ENCODE data around the gene DCLK3.

DCLK3 gene

GRCh38 chr3:36763850-36764703 is at the start of gene DCLK3:
Gene DCLK3, minus strand, starts transcription at chr3:36764553. Its CDS starts 290 bp downstream, at chr3:36764263.
- ChIA-PET CTCF (interaction anchor here (0.7 kb wide), 1 partner anchor 1268 kb away, joined by 3 read pairs; no protein-coding TSS in a partner anchor), POLR2A (no interaction called here)
- DNase-seq (ENCODE audit: extremely low spot score): peak; percentile 18
- TF ChIP-seq ELF4 (IDR thresholded peaks at IDR 0.05): no peak
- no peak for TF ChIP-seq NFRKB (IDR thresholded peaks at IDR 0.05)
- TF ChIP-seq ZNF384 (IDR thresholded peaks at IDR 0.05): no peak
- no peak for TF ChIP-seq PKNOX1 (IDR thresholded peaks at IDR 0.05)
- no peak for TF ChIP-seq SUZ12 (IDR thresholded peaks at IDR 0.05)
- no peak for TF ChIP-seq FOXA1 (IDR thresholded peaks at IDR 0.05)
- TF ChIP-seq HDGF (IDR thresholded peaks at IDR 0.05; ENCODE audit: borderline replicate concordance): no peak
- TF ChIP-seq LEF1 (IDR thresholded peaks at IDR 0.05; ENCODE audit: borderline replicate concordance): no peak

GRCh38 chr3:36813305-36813704 is 49.0 kb upstream of the DCLK3 start:
- no peak for DNase-seq (ENCODE audit: extremely low spot score)
- TF ChIP-seq HDGF (IDR thresholded peaks at IDR 0.05; ENCODE audit: borderline replicate concordance) (no peak), ELF4 (IDR thresholded peaks at IDR 0.05) (no peak), SUZ12 (IDR thresholded peaks at IDR 0.05) (no peak), CTBP1 (IDR thresholded peaks at IDR 0.05; ENCODE audit: borderline replicate concordance) (no peak), FOXK2 (IDR thresholded peaks at IDR 0.05) (no peak), LEF1 (IDR thresholded peaks at IDR 0.05; ENCODE audit: borderline replicate concordance) (no peak), BHLHE40 (IDR thresholded peaks at IDR 0.05; ENCODE audit: borderline replicate concordance) (no peak), FOXA1 (IDR thresholded peaks at IDR 0.05) (no peak), NFRKB (IDR thresholded peaks at IDR 0.05) (no peak)
- ChIA-PET CTCF (no interaction called here), POLR2A (no interaction called here)

- POLR2A ChIA-PET: no interaction called here
These were observed 47.9 kb upstream of the DCLK3 start for GRCh38 chr3:36812240-36812639.

GRCh38 chr3:36811768-36812167 is 47.4 kb upstream of the DCLK3 start:
- TF ChIP-seq FOXM1 (IDR thresholded peaks at IDR 0.05; ENCODE audit: borderline replicate concordance) (no peak), SP1 (IDR thresholded peaks at IDR 0.05) (no peak), PKNOX1 (IDR thresholded peaks at IDR 0.05) (peak; percentile 62), NFRKB (IDR thresholded peaks at IDR 0.05) (no peak), ZNF384 (IDR thresholded peaks at IDR 0.05) (no peak), SUZ12 (IDR thresholded peaks at IDR 0.05) (no peak), HDGF (IDR thresholded peaks at IDR 0.05; ENCODE audit: borderline replicate concordance) (no peak)
- ChIA-PET POLR2A (no interaction called here), CTCF (interaction anchor here (0.6 kb wide), 1 partner anchor 125 kb away, joined by 6 read pairs; no protein-coding TSS in a partner anchor)
- no peak for DNase-seq (ENCODE audit: extremely low spot score)

More at GRCh38 chr3:36812240-36812639, 47.9 kb upstream of the DCLK3 start:
- DNase-seq (ENCODE audit: extremely low spot score): no peak
- TF ChIP-seq BHLHE40 (IDR thresholded peaks at IDR 0.05; ENCODE audit: borderline replicate concordance) (no peak), TARDBP (IDR thresholded peaks at IDR 0.05) (no peak), L3MBTL2 (conservative IDR thresholded peaks at IDR 0.05) (no peak), SUZ12 (IDR thresholded peaks at IDR 0.05) (no peak), FOXM1 (IDR thresholded peaks at IDR 0.05; ENCODE audit: borderline replicate concordance) (no peak), FOXA1 (IDR thresholded peaks at IDR 0.05) (no peak), NFRKB (IDR thresholded peaks at IDR 0.05) (no peak), HDGF (IDR thresholded peaks at IDR 0.05; ENCODE audit: borderline replicate concordance) (no peak), ZNF384 (IDR thresholded peaks at IDR 0.05) (no peak), FOXK2 (IDR thresholded peaks at IDR 0.05) (no peak), SP1 (IDR thresholded peaks at IDR 0.05) (no peak), LEF1 (IDR thresholded peaks at IDR 0.05; ENCODE audit: borderline replicate concordance) (no peak), PKNOX1 (IDR thresholded peaks at IDR 0.05) (no peak), ARNT (IDR thresholded peaks at IDR 0.05) (no peak), CTBP1 (IDR thresholded peaks at IDR 0.05; ENCODE audit: borderline replicate concordance) (no peak), ELF4 (IDR thresholded peaks at IDR 0.05) (no peak)
- CTCF ChIA-PET: no interaction called here

GRCh38 chr3:36804295-36805055 is 40.1 kb upstream of the DCLK3 start:
- POLR2A ChIA-PET: interaction anchor here (0.5 kb wide), 1 partner anchor 53 kb away, joined by 3 read pairs; no protein-coding TSS in a partner anchor
- DNase-seq (ENCODE audit: extremely low spot score): no peak
- CTCF ChIA-PET: no interaction called here
- TF ChIP-seq ARNT (IDR thresholded peaks at IDR 0.05): no peak
- no peak for TF ChIP-seq BHLHE40 (IDR thresholded peaks at IDR 0.05; ENCODE audit: borderline replicate concordance)
- TF ChIP-seq ZNF384 (IDR thresholded peaks at IDR 0.05): no peak
- no peak for TF ChIP-seq NFRKB (IDR thresholded peaks at IDR 0.05)
- no peak for TF ChIP-seq FOXA1 (IDR thresholded peaks at IDR 0.05)
- no peak for TF ChIP-seq HDGF (IDR thresholded peaks at IDR 0.05; ENCODE audit: borderline replicate concordance)
- no peak for TF ChIP-seq SUZ12 (IDR thresholded peaks at IDR 0.05)
- no peak for TF ChIP-seq SP1 (IDR thresholded peaks at IDR 0.05)
- no peak for TF ChIP-seq CTBP1 (IDR thresholded peaks at IDR 0.05; ENCODE audit: borderline replicate concordance)
- no peak for TF ChIP-seq L3MBTL2 (conservative IDR thresholded peaks at IDR 0.05)
- no peak for TF ChIP-seq ELF4 (IDR thresholded peaks at IDR 0.05)
- no peak for TF ChIP-seq TARDBP (IDR thresholded peaks at IDR 0.05)
- no peak for TF ChIP-seq PKNOX1 (IDR thresholded peaks at IDR 0.05)
- TF ChIP-seq LEF1 (IDR thresholded peaks at IDR 0.05; ENCODE audit: borderline replicate concordance): no peak
- TF ChIP-seq FOXK2 (IDR thresholded peaks at IDR 0.05): no peak
- TF ChIP-seq FOXM1 (IDR thresholded peaks at IDR 0.05; ENCODE audit: borderline replicate concordance): no peak

All from HEK293T (cell line).